HG03103 (cell line): Measurements from ENCODE around the gene LDAH.

Experiments used
- ATAC-seq: cut with Tn5 transposase; IDR thresholded peaks from one replicate; pipeline ENCODE4 v1.9.1; 2021; ENCODE audit warnings: low read depth; ENCODE audit not compliant: unreplicated experiment

Gene LDAH

DNA sequence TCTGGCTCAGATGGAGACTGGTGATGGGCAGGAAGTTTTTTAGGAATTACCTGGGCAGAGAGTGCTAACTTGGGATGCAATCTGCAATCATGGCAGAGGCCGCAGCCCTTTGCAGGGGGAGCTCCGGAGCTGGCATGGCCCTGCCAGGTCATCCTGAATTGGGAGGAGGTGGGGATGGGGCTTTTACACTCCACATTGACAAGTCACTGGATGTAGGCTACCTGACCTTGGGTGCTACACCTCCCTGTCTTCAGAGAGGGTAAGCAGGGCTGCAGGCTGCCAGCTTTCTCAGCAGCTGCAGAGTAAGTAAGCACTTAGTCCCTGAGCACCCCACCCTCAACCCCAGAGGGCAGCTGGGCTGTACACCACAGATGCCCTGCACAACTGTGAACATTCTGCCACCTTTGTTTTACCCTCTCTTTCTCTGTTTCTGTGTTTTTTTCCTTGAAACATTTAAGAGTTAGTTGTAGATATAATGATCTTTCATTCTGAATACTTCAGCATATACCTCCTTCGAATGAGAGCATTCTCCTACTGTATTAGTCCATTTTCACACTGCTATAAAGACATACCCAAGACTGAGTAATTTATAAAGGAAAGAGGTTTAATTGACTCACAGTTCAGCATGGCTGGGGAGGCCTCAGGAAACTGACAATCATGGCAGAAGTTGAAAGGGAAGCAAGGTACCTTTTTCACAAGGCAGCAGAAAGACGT, 165.2 kb downstream of the LDAH start:
- no peak for ATAC-seq

DNA sequence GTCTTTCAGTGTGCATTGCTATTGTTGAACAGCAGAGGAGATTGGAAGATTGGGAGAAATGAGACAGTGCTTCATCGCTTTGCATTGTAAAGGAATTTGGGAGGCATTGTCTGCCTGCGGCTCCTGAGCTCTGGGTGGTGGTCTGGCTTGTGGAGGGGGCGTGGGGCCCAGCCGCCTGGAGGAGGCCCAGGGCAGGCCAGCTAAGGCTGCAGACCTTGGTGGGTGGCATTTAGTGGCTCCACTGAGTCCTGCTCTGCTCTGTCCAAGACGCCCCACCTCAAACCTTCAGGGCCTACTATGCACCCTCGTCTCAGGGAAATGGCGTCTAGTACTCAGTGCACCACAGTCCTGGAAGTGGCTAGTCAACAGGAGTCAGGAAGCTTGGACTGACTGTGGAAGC, 166.3 kb downstream of the LDAH start:
- no peak for ATAC-seq

- no peak for ATAC-seq
These were observed 168.4 kb downstream of the LDAH start for GRCh38 chr2:20654535-20654813.

GRCh38 chr2:20653695-20654534, 169.0 kb downstream of the LDAH start:
- no peak for ATAC-seq

- ATAC-seq, result no peak
These were observed 170.0 kb downstream of the LDAH start for GRCh38 chr2:20652673-20653575.

- no peak for ATAC-seq
These were observed 170.8 kb downstream of the LDAH start for GRCh38 chr2:20652141-20652540.

DNA sequence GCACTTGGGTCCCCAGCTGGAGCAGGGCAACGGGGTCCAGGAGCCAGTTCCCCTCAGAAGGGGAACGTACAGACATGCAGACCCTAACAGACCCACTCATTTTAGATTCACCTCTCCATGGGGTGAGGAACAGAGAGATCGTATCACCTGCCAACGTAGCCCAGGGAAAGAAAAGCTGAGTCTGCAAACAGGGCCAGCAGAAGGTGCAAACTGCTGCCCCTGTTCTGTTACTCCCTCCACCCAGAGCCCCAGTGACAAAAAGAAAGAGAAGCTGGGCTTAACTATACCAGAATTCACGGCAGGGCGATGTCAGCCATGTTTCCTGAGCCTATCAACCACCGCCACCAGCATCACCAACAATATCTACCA, 171.2 kb downstream of the LDAH start:
- ATAC-seq, result no peak

GRCh38 chr2:20650877-20651730, 171.8 kb downstream of the LDAH start, which contains the start of gene HS1BP3:
Gene HS1BP3 (minus strand): TSS chr2:20651098. CDS start chr2:20651063, 35 bp downstream.
- ATAC-seq, result peak; percentile 92

- ATAC-seq, result peak; percentile 12
These were observed 172.5 kb downstream of the LDAH start for GRCh38 chr2:20650393-20650876.

- no peak for ATAC-seq
These were observed 172.9 kb downstream of the LDAH start for GRCh38 chr2:20649976-20650375.

DNA sequence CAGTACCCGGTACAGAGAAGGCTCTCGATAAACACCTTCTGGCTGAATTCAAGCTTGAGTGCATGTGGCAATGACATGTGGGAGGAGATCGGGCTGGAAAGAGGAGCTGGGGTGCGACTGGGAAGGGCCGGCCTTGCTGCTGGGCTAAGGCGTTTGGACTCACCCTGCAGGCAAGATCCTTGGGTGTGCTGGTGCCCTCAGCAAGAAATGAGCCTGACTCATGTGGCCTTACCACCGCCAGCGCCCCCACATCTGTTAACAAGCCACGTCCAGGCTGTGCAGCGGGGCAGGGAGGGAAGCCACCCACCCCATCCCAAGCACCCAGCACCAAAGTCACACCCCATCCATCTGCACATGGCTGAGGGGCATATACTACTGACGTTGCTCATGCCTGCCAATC, 173.3 kb downstream of the LDAH start:
- no peak for ATAC-seq

- no peak for ATAC-seq
These were observed 174.1 kb downstream of the LDAH start for GRCh38 chr2:20648831-20649230.

GRCh38 chr2:20648206-20648605, 174.7 kb downstream of the LDAH start:
- no peak for ATAC-seq

- ATAC-seq, result no peak
These were observed 175.2 kb downstream of the LDAH start for GRCh38 chr2:20647738-20648137.

- ATAC-seq, result no peak
These were observed 175.7 kb downstream of the LDAH start for GRCh38 chr2:20647211-20647610.

GRCh38 chr2:20646446-20646845, 176.5 kb downstream of the LDAH start:
- ATAC-seq, result no peak

- ATAC-seq, result no peak
These were observed 177.1 kb downstream of the LDAH start for GRCh38 chr2:20645761-20646160.

DNA sequence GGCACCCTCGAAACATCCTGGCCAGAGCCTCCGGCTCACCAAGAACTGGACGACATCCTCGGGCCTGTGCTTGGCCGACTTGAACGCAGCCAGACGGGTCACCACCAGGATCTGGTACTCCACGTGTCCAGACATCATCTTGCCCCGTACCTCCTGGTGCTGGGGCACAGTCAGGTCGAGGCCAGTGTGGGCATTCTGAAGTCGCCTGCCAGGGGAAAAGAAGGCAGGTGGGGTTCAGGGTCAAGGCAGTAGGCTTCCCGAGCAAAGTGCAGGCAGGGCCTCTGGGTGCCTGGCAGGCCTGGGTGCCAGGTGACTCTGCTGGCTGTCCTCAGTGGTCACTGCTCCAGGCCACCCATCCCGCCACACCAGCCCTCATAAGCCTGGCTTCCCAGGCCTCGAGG, 177.6 kb downstream of the LDAH start:
- no peak for ATAC-seq

- ATAC-seq, result no peak
These were observed 179.1 kb downstream of the LDAH start for GRCh38 chr2:20643826-20644225.

DNA sequence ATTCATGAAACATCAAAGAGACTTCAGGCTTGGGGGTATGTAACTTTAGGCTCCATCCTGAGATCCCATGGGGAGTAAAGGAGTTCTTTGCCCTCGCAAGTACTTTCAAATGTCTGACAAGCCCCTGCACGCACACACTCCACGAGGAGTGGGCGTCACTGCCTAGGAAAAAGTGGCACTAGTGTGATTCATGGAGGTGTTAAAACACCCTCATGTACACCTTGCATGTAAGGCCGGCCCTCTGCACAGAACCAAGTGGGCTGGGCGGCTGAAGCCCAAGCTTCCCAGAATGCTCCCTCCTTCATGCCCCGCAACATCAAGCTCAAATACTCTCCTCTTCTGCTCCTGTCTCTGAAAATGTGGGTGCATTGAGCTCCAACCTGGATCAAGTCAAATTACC, 179.8 kb downstream of the LDAH start:
- ATAC-seq, result no peak
